ENCODE results near the gene EPC1.
"Not testable (repeated sequence)": the region's sequence is repeated elsewhere in the genome, so short reads cannot be mapped to it uniquely, and the experiment has no call there.

EPC1 gene

DNA sequence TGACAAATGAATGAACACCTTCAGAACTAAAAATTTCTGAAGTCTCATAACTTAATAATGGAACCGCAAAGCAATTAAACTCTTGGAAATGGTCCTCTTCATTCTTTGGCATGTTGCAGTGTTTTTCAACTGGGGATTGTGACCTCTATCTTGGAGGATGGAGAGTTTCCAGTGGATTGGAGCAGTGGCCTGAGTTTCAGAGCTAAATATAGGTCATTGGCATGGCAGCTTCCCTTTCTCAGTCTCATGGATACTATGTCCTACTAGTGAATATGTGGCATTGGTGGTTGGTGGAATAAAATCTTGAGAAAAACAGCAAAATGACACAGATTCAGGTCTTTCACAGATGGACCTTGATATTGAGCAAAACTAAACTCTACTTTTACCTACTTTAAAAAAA is 24.1 kb upstream of the EPC1 start:
- DNase-seq (ENCODE audit: low spot score), result no peak

- DNase-seq (ENCODE audit: low spot score), result no peak
These were observed 21.0 kb upstream of the EPC1 start for GRCh38 chr10:32367793-32368453.

DNA sequence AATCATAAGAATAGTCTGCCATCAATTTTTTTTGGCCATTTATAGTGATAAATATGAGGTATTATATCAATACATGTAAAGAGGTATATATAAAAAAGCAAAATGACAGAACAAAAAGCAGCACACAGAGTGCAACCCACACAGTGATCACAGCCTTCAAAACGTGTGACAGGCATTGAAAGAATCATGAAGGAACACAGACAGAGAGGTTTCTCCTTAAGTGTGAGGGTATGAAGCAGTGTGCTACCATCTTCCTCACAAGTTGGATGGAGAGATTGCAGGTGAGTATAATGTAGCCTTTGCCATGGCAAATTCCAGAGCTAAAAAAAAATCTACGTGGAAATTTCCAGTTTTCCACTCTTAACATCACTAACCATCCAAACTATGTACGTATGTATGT is 19.6 kb upstream of the EPC1 start:
- no peak for DNase-seq (ENCODE audit: low spot score)

DNA sequence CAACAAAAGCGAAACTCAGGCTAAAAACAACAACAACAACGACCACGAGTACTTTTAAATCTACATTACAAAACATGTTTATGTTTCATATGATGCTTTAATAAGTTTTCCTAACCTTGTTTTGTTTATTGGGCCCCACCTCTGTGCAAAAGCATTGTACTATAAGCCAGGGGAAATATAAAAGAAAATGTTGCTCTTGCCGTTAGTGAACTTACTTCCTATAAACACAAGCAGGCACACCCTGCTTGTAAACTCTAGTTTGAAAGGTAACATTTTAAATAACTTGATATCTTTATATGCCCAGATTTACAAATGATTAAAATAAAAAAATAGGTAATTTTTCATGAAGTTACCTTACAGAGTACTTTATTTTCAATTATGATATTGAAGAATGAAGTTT is 19.2 kb upstream of the EPC1 start:
- no peak for DNase-seq (ENCODE audit: low spot score)

GRCh38 chr10:32365404-32365803 is 18.4 kb upstream of the EPC1 start:
- DNase-seq (ENCODE audit: low spot score), result not testable (repeated sequence)

- DNase-seq (ENCODE audit: low spot score), result no peak
These were observed 15.6 kb upstream of the EPC1 start for GRCh38 chr10:32362571-32362970.

GRCh38 chr10:32360884-32361283 is 13.9 kb upstream of the EPC1 start:
- no peak for DNase-seq (ENCODE audit: low spot score)

DNA sequence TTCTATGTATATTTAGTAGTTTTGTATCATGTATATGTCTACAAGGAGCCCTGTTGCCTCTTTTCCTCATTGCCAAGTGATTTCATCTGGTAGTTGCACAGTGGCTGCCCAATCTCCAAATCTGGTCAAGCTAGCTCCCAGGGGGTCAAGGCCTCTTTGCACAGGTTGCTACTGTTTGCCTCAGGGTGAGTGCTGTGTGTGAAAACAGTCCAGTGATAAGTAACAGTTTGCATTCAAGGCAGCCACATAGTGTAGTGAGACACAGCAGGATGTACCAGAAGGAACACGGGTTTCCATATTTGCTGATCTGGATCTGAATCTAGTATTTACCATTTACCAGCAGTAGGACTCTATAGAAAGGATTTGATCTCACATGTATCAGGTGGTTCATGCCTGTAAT is 13.3 kb upstream of the EPC1 start:
- DNase-seq (ENCODE audit: low spot score), result no peak

DNA sequence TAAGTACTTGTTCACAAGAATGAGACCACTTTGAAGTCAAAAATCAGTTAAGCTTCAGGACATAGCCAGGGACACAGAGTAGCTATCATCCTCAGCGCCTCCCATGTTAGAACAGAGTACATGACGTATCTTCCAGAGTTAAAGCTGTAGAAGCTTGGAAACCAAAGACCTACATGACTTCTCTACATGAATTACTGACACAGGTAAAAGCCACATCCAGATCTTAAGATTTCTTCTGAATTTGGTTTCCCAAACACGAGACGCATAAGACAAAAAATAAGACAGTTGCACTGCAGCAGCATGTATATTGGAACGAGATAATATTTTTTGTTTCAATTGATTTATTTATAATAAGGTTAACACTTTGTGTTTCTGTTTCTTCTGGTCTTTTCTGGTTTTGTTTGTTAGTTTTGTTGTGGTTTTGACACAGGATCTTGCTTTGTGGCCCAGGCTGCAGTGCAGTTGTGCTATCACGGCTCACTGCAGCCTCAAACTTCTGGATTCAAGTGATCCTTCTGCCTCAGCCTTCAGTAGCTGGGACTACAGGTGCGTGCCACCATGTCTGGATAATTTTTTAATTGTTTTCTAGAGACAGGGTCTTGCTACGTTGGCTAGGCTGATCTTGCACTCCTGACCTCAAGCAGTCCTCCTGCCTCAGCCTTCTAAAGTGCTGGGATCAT is 10.2 kb upstream of the EPC1 start:
- DNase-seq (ENCODE audit: low spot score), result no peak

DNA sequence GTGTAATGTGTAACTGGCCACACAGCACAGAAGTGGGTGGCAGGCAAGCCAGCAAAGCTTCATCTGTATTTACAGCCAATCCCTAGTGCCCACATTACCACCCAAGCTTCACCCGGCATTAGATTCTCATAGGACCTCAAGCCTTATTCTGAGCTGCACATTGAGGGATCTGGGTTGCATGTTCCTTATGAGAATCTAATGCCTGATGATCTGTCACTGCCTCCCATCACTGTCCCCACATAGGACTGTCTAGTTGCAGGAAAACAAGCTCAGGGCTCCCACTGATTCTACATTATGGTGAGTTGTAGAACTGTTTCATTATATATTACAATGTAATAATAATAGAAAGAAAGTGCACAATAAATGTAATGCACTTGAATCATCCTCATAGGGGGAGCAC is 7.7 kb upstream of the EPC1 start:
- DNase-seq (ENCODE audit: low spot score), result not testable (repeated sequence)

GRCh38 chr10:32350811-32351350 is 3.9 kb upstream of the EPC1 start:
- DNase-seq (ENCODE audit: low spot score), result no peak

- no peak for DNase-seq (ENCODE audit: low spot score)
These were observed 3.2 kb upstream of the EPC1 start for GRCh38 chr10:32349968-32350738.

GRCh38 chr10:32349199-32349585 is 2.2 kb upstream of the EPC1 start:
- no peak for DNase-seq (ENCODE audit: low spot score)

GRCh38 chr10:32348297-32349198 is 1.6 kb upstream of the EPC1 start:
- no peak for DNase-seq (ENCODE audit: low spot score)

GRCh38 chr10:32347363-32348022 is 535 bp upstream of the EPC1 start:
- no peak for DNase-seq (ENCODE audit: low spot score)

DNA sequence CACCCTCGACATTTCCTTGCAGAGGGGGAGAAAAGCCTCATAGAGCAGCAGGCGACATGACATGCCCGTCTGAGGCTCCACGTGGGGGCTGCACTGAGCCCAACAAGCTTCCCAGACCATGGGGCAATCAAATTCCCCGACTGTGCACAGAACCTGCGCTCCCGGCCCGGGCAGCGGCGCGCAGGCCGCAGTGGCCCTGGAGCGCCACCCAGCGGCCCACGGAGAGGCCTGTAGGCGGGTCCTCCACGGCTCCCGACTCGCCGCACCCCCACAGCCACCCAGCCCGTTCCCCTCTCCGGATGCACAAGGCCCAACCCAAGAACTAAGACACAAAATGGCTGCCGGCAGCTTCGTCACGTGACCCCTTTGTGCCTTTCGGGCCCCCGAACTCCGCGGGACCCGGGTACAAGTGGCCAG is 816 bp downstream of the EPC1 start:
- peak; percentile 97 for DNase-seq (ENCODE audit: low spot score)

- no peak for DNase-seq (ENCODE audit: low spot score)
These were observed 5.4 kb downstream of the EPC1 start for GRCh38 chr10:32341596-32341995.

DNA sequence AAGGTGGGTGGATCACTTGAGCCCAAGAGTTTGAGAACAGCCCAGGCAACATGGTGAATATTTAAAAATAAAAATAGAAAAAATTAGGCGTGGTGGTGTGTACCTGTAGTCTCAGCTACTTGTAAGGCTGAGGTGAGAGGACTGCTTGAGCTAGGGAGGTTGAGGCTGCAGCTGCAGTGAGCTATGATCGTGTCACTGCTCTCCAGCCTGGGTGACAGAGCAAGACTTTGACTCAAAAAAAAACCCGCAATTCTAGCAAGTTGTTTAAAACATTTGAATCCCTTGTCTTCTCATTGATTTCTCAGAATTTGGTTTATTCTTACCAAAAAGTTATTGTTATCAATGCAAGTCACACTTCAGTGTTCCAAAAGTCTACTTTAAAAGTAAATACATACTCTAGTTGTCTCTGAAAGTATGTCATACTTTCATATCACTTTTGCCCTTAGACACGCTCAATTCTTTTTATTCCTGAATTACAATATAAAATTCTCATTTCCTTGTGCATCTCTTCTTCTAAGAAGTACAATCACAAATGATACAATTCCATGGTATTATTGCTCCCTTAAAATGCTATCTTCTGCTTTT is 6.3 kb downstream of the EPC1 start:
- DNase-seq (ENCODE audit: low spot score), result no peak

DNA sequence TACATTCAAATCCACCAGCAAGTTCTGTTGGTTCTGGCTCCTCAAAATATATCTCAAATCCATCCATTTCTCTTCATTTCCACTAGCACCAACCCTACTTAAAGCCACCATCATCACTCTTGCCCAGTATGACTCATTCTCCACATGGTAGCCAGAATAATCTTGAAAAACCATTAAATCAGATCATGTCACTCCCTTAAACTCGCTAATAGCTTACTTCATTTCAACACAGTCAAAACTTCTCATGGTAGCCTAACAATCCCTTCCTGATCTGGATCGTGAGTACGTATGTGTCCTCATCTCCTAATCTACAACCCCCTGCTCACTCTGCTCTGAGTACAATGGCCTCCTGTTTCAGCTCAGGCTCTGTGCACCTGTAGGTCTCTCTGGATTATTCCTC is 8.7 kb downstream of the EPC1 start:
- no peak for DNase-seq (ENCODE audit: low spot score)

- no peak for DNase-seq (ENCODE audit: low spot score)
These were observed 9.6 kb downstream of the EPC1 start for GRCh38 chr10:32337350-32337749.

- no peak for DNase-seq (ENCODE audit: low spot score)
These were observed 13.1 kb downstream of the EPC1 start for GRCh38 chr10:32333849-32334248.

Data from left forelimb (tissue), 1 donor.